IMR-90 (cell line): ENCODE measurements around the gene TEF. TPM values are rescaled to one million over a fixed set of nuclear protein-coding genes. Genes with fewer than 3 reads are reported as not detected.

Source experiments
- ATAC-seq: fragments of 200-7000 bp; cut with Tn5 transposase; 2 replicates; pipeline ENCODE4 v1.9.1; 2020; ENCODE audit warnings: low read depth, mild to moderate bottlenecking, moderate library complexity
- BruUV-seq: library from RNA; stranded (reverse); fragments of 400-500 nt; replicated peaks from 2 replicates; lab custom pipeline; 2021; lab: Mats Ljungman, UMichigan
- CTCF ChIA-PET: fragments of 300-600 bp; formaldehyde crosslinking; extraction: SDS; loops from one replicate; lab custom pipeline; 2021; ENCODE audit warnings: antibody characterized with exemption; lab: Yijun Ruan, JAX
- POLR2A ChIA-PET: fragments of 300-600 bp; sonication (Branson Sonifier 250); formaldehyde crosslinking; loops from one replicate; lab custom pipeline; 2022; ENCODE audit warnings: antibody characterized with exemption; ENCODE audit not compliant: unreplicated experiment; lab: Charles Lee
- DNase-seq: peaks from one replicate; pipeline ENCODE4 v3.0.0; 2013
- H2AFZ ChIP-seq: replicated peaks from 2 replicates; pipeline ENCODE3; 2013; ENCODE audit warnings: low read length, mild to moderate bottlenecking; ENCODE audit not compliant: poor library complexity
- H2AK5ac ChIP-seq: 2 replicates; pipeline ENCODE4 v1.6.1; 2013; ENCODE audit warnings: low read depth, low read length, inconsistent platforms
- H2AK9ac ChIP-seq: replicated peaks from 2 replicates; pipeline ENCODE3; 2013; ENCODE audit warnings: mild to moderate bottlenecking, low read depth, low read length, moderate library complexity; ENCODE audit not compliant: poor library complexity
- H2BK120ac ChIP-seq: 2 replicates; pipeline ENCODE4 v1.6.1; 2013; ENCODE audit warnings: low read depth, low read length, inconsistent platforms
- H2BK15ac ChIP-seq: 3 replicates; pipeline ENCODE4 v1.6.1; 2013; ENCODE audit warnings: low read depth, low read length, inconsistent platforms
- H2BK20ac ChIP-seq: 2 replicates; pipeline ENCODE4 v1.6.1; 2013; ENCODE audit warnings: low read depth, mild to moderate bottlenecking, inconsistent platforms, low read length, moderate library complexity
- H2BK5ac ChIP-seq: 2 replicates; pipeline ENCODE4 v1.6.1; 2013; ENCODE audit warnings: mild to moderate bottlenecking, low read depth, low read length, inconsistent platforms; ENCODE audit not compliant: poor library complexity, severe bottlenecking
- H3K14ac ChIP-seq: replicated peaks from 2 replicates; pipeline ENCODE4 v1.6.1; 2013; ENCODE audit warnings: low read depth, low read length, inconsistent platforms
- H3K18ac ChIP-seq: 2 replicates; pipeline ENCODE4 v1.6.1; 2013; ENCODE audit warnings: low read depth, low read length, control low read depth
- H3K23ac ChIP-seq: 2 replicates; pipeline ENCODE4 v1.6.1; 2013; ENCODE audit warnings: low read depth, low read length, inconsistent platforms
- H3K27ac ChIP-seq: 2 replicates; pipeline ENCODE4 v1.5.1; 2013; ENCODE audit warnings: mild to moderate bottlenecking, control low read depth, low read length; ENCODE audit not compliant: insufficient read depth
- H3K27me3 ChIP-seq: 2 replicates; pipeline ENCODE4 v1.6.1; 2013; ENCODE audit warnings: low read length; ENCODE audit not compliant: control insufficient read depth, insufficient read depth
- H3K36me3 ChIP-seq: 2 replicates; pipeline ENCODE4 v1.6.1; 2013; ENCODE audit warnings: low read length, mixed read lengths; ENCODE audit not compliant: control insufficient read depth, insufficient read depth
- H3K4ac ChIP-seq: 2 replicates; pipeline ENCODE4 v1.6.1; 2013; ENCODE audit warnings: low read depth, low read length, inconsistent platforms
- H3K4me1 ChIP-seq: 2 replicates; pipeline ENCODE4 v1.6.1; 2013; ENCODE audit warnings: low read length, mixed read lengths; ENCODE audit not compliant: control insufficient read depth, insufficient read depth
- H3K4me2 ChIP-seq: 2 replicates; pipeline ENCODE4 v1.6.1; 2013; ENCODE audit warnings: low read depth, mild to moderate bottlenecking, control low read depth, low read length, moderate library complexity
- H3K4me3 ChIP-seq: 2 replicates; pipeline ENCODE4 v1.5.1; 2013; ENCODE audit warnings: low read depth, mild to moderate bottlenecking, control low read depth, low read length, moderate library complexity; ENCODE audit not compliant: insufficient read depth
- H3K56ac ChIP-seq: 2 replicates; pipeline ENCODE4 v1.6.1; 2013; ENCODE audit warnings: low read length, inconsistent platforms; ENCODE audit not compliant: insufficient read depth; ENCODE audit errors: extremely low read depth
- H3K79me1 ChIP-seq, 2 experiments: 2 replicates each; pipeline ENCODE4 v1.6.1; 2013; ENCODE audit warnings: low read length in 2 of 2, inconsistent platforms in 1 of 2, low read depth in 1 of 2
- H3K9ac ChIP-seq: 2 replicates; pipeline ENCODE4 v1.6.1; 2013; ENCODE audit warnings: low read depth, low read length, control low read depth
- H3K9me1 ChIP-seq: 2 replicates; pipeline ENCODE4 v1.6.1; 2013; ENCODE audit warnings: low read length, inconsistent platforms; ENCODE audit not compliant: insufficient read depth
- H3K9me3 ChIP-seq: 2 replicates; pipeline ENCODE4 v1.6.1; 2013; ENCODE audit warnings: low read length; ENCODE audit not compliant: control insufficient read depth, insufficient read depth
- H4K20me1 ChIP-seq: 2 replicates; pipeline ENCODE4 v1.6.1; 2013; ENCODE audit warnings: low read length, inconsistent platforms; ENCODE audit not compliant: insufficient read depth
- H4K5ac ChIP-seq: 2 replicates; pipeline ENCODE4 v1.6.1; 2013; ENCODE audit warnings: mild to moderate bottlenecking, low read depth, low read length, control low read depth
- H4K8ac ChIP-seq, 2 experiments: 2 replicates each; pipeline ENCODE4 v1.6.1; 2013; ENCODE audit warnings: low read depth in 2 of 2, low read length in 2 of 2, control low read depth in 1 of 2, inconsistent platforms in 1 of 2
- H4K91ac ChIP-seq: 2 replicates; pipeline ENCODE4 v1.6.1; 2013; ENCODE audit warnings: low read depth, low read length, inconsistent platforms; ENCODE audit not compliant: insufficient read depth
- CEBPB ChIP-seq: IDR thresholded peaks from 2 replicates; pipeline ENCODE4 v1.6.1; 2012; ENCODE audit warnings: low read depth, low read length, improper control_type of control experiment
- CHD1 ChIP-seq: IDR thresholded peaks from 2 replicates; pipeline ENCODE4 v1.6.1; 2012; ENCODE audit warnings: low read depth, low read length, improper control_type of control experiment
- ELK1 ChIP-seq: fragments of 150-350 bp; IDR thresholded peaks from 2 replicates; pipeline ENCODE4 v1.6.1; 2016; ENCODE audit warnings: low read depth, mild to moderate bottlenecking, low read length, moderate library complexity, borderline replicate concordance
- FOS ChIP-seq: fragments of 150-350 bp; IDR thresholded peaks from 2 replicates; pipeline ENCODE4 v1.6.1; 2016; ENCODE audit warnings: low read depth, low read length
- MAZ ChIP-seq: IDR thresholded peaks from 2 replicates; pipeline ENCODE4 v1.6.1; 2012; ENCODE audit warnings: low read depth, mild to moderate bottlenecking, low read length, improper control_type of control experiment, moderate library complexity, borderline replicate concordance
- MXI1 ChIP-seq: IDR thresholded peaks from 2 replicates; pipeline ENCODE4 v1.6.1; 2012; ENCODE audit warnings: low read depth, mild to moderate bottlenecking, low read length, moderate library complexity, borderline replicate concordance
- NFE2L2 ChIP-seq: fragments of 150-350 bp; IDR thresholded peaks from 2 replicates; pipeline ENCODE4 v1.6.1; 2016; ENCODE audit warnings: low read depth, mild to moderate bottlenecking, low read length
- POLR2A ChIP-seq: IDR thresholded peaks from 2 replicates; pipeline ENCODE4 v1.6.1; 2012; ENCODE audit warnings: mild to moderate bottlenecking, low read depth, low read length
- RAD21 ChIP-seq: IDR thresholded peaks from 2 replicates; pipeline ENCODE4 v1.6.1; 2012; ENCODE audit warnings: low read length, improper control_type of control experiment
- RCOR1 ChIP-seq: IDR thresholded peaks from 2 replicates; pipeline ENCODE4 v1.6.1; 2012; ENCODE audit warnings: mild to moderate bottlenecking, low read length, improper control_type of control experiment; ENCODE audit not compliant: insufficient replicate concordance
- RFX5 ChIP-seq: IDR thresholded peaks from 2 replicates; pipeline ENCODE4 v1.8.0; 2012; ENCODE audit warnings: low read depth, mild to moderate bottlenecking, low read length, moderate library complexity
- USF2 ChIP-seq: fragments of 150-350 bp; IDR thresholded peaks from 2 replicates; pipeline ENCODE4 v1.6.1; 2017; ENCODE audit warnings: mild to moderate bottlenecking, antibody characterized with exemption, low read length, low read depth
- WGBS, 2 experiments: methylation state at CpG; one replicate each; pipeline versions ENCODE4 v1.1.5 to v1.1.7; 2013; ENCODE audit warnings: missing lambda C conversion rate in 2 of 2; ENCODE audit not compliant: insufficient read length in 1 of 2; ENCODE audit errors: extremely low coverage in 2 of 2; 5-methylcytosine and 5-hydroxymethylcytosine counted together
- dilution Hi-C: fragments of 300-500 bp; cut with HindIII; formaldehyde crosslinking; loops from one replicate; pipeline ENCODE4 v1.14.3; 2018; ENCODE audit warnings: low sequenced_read_pairs; ENCODE audit not compliant: unreplicated experiment
- in situ Hi-C: fragments of 300-500 bp; cut with MboI; formaldehyde crosslinking; loops from 3 replicates; pipeline ENCODE4 v1.14.3; 2019; ENCODE audit warnings: low sequenced_read_pairs, inconsistent platforms, mixed read lengths
- intact Hi-C: fragments of 100-400 bp; cut with micrococcal nuclease; formaldehyde crosslinking; loops from 2 replicates; pipeline ENCODE4 v1.10.0; 2022
- polyA plus RNA-seq, 3 experiments: library from polyadenylated mRNA; depleted of rRNA; stranded (reverse); fragments of >200 nt; gene quantifications; 2 replicates each; pipeline ENCODE4 v1.2.3, GENCODE V29; 2012; ENCODE audit warnings: low replicate concordance in 1 of 3
- total RNA-seq: library from RNA; depleted of rRNA; stranded (reverse); fragments of >200 nt; gene quantifications from 2 replicates; pipeline ENCODE4 v1.2.3, GENCODE V29; 2012

TEF gene
- total and polyA plus RNA-seq, 2 of the 4 experiments (the other 2 are of a cell fraction), result 5.6 to 11.6 TPM

- in situ Hi-C loops (no loop called here), dilution Hi-C loops (no loop called here), intact Hi-C loops (no loop called here)
- H2AK9ac ChIP-seq, result no peak overlapping the region
- H3K4me1 ChIP-seq, result no peaks in the 10 kb centered on the region
- BruUV-seq, result no TSS peak
- H4K20me1 ChIP-seq, result 0 out of 2 replicates have a peak, but pooled peaks cover 4% of the 10 kb centered on the region
- no peak overlapping the region for H2BK120ac ChIP-seq
- H2BK20ac ChIP-seq, result no peak overlapping the region
- no peak overlapping the region for H3K56ac ChIP-seq
- H2BK5ac ChIP-seq, result no peak overlapping the region
- H2BK15ac ChIP-seq, result no peak overlapping the region
- peaks cover 8% of the 10 kb centered on the region; the same call in 1 of the 2 replicates for H3K9me1 ChIP-seq
- peaks cover 9 to 58% of the 10 kb centered on the region in 2 experiments for H3K79me1 ChIP-seq
- H3K27ac ChIP-seq, result no peak overlapping the region
- H3K4ac ChIP-seq, result no peak overlapping the region
- H4K91ac ChIP-seq, result no peak overlapping the region
- no peak overlapping the region for H3K23ac ChIP-seq
- CTCF ChIA-PET, result no interaction called here
- H3K9me3 ChIP-seq, result no peaks in the 10 kb centered on the region
- DNase-seq, result no peak
- no peak overlapping the region for H3K9ac ChIP-seq
- no peak overlapping the region for H3K18ac ChIP-seq
- no peak overlapping the region for H2AK5ac ChIP-seq
- no peak overlapping the region for H4K5ac ChIP-seq
- H3K4me3 ChIP-seq, result no peak overlapping the region
- no peak for ATAC-seq
- peaks cover 75% of the 10 kb centered on the region for H3K36me3 ChIP-seq
- H3K27me3 ChIP-seq, result no peaks in the 10 kb centered on the region
- TF ChIP-seq RCOR1, result no peak
- TF ChIP-seq CEBPB, result no peak
- TF ChIP-seq FOS, result no peak
- no peak for TF ChIP-seq NFE2L2
- TF ChIP-seq USF2, result no peak
- TF ChIP-seq POLR2A, result no peak
- no peak for TF ChIP-seq ELK1
- no peak for TF ChIP-seq RFX5
- no peak for TF ChIP-seq MAZ
- no peak for TF ChIP-seq CHD1
- no peak for TF ChIP-seq RAD21
- no peak for TF ChIP-seq MXI1
- H3K4me2 ChIP-seq, result no peak overlapping the region
- 95% methylated on average over 4 of the region's 14 CpGs; no CpG with 5 or more reads in 1 of the 2 experiments for WGBS, 2 experiments
- POLR2A ChIA-PET, result no interaction called here
- H2AFZ ChIP-seq, result no peak overlapping the region
- H3K14ac ChIP-seq, result no peak overlapping the region
- H4K8ac ChIP-seq, result no peak overlapping the region
Observed at GRCh38 chr22:41338614-41339212, 43.0 kb upstream of the TEF start.
